GM19240 (cell line): Measurements from ENCODE around the gene NTN5.
"Not testable (repeated sequence)": the region's sequence is repeated elsewhere in the genome, so short reads cannot be mapped to it uniquely, and the experiment has no call there.

Experiments
- DNase-seq: peaks from one replicate; pipeline ENCODE4 v3.0.0; 2011; ENCODE audit warnings: low spot score; ENCODE audit not compliant: insufficient read length

Gene NTN5

GRCh38 chr19:48645620-48646000 lies 27.2 kb downstream of the NTN5 start:
- no peak for DNase-seq

- no peak for DNase-seq
These were observed 27.8 kb downstream of the NTN5 start for GRCh38 chr19:48644839-48645619.

- DNase-seq = no peak
These were observed 28.5 kb downstream of the NTN5 start for GRCh38 chr19:48644355-48644754.

- no peak for DNase-seq
These were observed 30.0 kb downstream of the NTN5 start for GRCh38 chr19:48642862-48643261.

- DNase-seq = no peak
These were observed 31.0 kb downstream of the NTN5 start for GRCh38 chr19:48641850-48642249.

DNA sequence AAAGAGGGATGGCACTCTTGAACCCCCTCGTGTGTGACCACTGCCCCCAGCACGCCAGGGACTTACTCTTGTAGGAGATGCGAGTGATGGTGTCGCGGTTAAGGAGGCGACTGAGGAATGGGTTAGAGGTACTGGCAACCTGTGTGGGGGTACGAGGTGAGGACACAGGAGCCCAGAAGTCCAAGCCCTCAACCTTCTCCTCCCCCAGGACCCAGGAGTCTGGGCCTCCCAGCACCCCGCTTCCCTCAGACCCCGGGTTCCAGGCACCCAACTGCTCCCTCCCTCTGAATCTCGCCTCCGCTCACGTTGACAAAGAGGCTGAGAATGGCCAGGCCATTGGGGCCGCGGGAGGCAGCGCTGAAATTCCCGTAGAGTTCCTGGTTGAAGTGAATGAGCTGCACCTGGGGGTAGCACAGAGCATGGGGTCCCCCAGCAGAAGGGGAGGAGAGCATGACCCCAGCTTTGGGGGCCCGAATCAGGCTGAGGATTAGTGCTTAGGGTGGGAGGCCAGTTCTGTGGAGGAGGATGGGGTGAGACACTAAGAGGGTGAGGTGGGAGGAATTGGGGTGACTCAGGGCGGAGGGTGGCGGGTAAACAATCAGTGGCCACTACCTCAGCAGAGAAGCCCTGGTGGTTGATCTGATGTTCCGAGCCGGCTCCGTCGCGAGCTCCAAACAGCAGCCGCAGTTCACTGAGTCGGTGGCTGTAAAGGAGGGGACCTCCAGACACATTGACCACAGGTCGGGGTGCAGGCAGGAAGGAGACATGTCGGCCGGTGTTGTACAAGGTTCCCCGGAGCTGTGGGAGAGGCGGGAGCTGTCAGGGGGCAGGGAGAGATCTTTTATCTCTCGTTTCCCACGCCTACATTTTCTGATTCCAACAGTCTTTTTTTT lies 33.1 kb downstream of the NTN5 start:
- DNase-seq = no peak

DNA sequence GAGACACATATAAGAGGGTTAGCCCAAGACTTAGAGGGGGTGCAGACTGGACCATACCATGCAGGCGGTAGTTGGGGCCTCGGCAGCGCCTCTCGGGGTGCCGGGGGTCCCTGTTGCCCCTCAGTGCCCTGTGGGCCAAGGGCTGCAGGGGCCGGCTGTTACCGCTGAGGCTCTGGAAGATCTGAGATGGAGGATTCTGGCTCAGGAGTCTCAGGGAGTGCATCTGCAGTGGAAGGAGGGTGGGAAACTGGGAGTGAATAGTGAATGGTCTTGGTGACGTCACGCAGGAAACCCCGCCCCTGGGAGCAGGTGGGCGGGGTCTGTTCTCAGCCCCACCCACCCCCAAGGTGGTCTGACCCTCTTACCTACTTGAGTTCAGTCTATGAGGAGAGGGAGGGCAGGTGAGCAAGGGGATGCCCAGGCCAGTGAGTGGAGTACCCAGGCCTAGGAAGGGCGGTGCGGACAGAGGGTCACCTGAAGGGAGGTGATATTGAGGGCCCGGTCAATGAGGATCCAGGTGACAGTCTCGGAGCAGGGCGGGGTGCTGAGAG lies 33.9 kb downstream of the NTN5 start:
- no peak for DNase-seq

- DNase-seq = no peak
These were observed 34.6 kb downstream of the NTN5 start for GRCh38 chr19:48637948-48638830.

- DNase-seq = peak; percentile 90
These were observed 35.3 kb downstream of the NTN5 start for GRCh38 chr19:48637449-48637947.

DNA sequence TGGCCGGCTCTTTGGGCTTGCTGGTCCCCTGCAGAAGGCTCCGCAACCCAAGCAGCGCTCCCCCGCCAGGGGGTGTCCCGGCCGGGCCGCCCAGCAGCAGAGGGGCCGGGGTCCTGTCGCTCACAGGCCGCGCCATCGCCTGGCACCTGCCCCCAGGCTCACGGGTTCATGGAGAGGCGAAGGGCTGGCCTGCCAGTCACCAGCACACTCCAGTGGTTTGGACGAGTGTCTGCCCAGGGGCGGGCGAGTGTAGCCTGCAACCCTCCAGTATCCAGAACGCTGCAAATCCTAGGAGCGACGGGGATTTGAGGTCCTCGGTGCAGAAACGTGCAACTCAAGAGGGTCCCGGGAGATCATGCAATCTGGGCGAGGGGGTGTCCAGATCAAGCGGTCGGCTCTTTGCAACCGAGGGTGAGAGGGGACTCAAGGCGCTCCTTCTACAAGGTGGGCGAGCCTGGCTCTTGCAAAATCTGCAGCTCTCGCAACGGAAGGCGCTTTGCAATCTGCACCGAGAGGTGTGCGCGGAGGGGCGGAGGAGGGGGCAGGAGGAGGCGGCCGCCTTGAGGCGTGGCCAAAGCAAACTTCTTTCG lies 35.9 kb downstream of the NTN5 start, which contains the start of gene DBP:
DBP (minus strand) TSS at position 521 of the 590 bp plus-strand sequence; CDS start at position 136, 385 bp downstream.
- no peak for DNase-seq

- no peak for DNase-seq
These were observed 36.6 kb downstream of the NTN5 start for GRCh38 chr19:48635966-48636858.

- DNase-seq = peak; percentile 61
These were observed 37.4 kb downstream of the NTN5 start for GRCh38 chr19:48635263-48635965.

GRCh38 chr19:48634424-48635262 lies 38.2 kb downstream of the NTN5 start:
- DNase-seq = peak; percentile 85

DNA sequence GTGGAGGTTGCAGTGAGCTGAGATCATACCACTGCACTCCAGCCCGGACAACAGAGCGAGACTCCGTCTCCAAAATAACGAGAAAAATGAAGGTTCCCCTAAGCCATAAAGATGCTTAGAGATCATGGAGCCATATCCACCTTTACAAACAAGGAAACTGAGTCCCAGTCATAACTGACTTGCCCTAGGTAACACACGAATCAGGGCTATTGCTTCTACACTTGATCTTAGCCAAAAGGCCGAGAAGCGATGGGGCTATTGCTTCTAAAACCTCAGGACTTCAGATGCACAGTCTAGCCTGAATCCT lies 38.8 kb downstream of the NTN5 start:
- no peak for DNase-seq

- DNase-seq = no peak
These were observed 39.4 kb downstream of the NTN5 start for GRCh38 chr19:48633148-48634035.

DNA sequence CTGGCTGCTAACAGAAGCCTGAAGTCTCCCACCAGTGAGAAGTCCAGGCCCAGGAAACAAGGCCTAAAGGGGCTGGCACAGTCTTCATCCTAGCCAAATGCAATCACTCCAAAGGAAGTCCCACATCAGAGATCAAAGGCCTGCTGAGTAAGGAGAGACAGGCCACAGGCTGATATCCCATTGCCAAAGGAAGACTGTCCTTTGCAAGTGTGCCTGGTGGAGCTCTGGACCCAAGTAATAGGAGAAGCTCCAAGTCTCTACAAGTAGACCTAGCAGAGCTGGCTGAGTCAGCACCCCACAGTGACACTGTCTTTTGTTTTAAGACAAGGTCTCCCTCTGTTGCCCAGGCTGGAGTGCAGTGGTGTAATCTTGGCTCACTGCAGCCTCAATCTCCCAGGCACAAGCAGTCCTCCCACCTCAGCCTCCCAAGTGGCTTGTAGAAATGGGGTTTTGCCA lies 40.1 kb downstream of the NTN5 start:
- DNase-seq = no peak

- DNase-seq = not testable (repeated sequence)
These were observed 40.5 kb downstream of the NTN5 start for GRCh38 chr19:48632286-48632685.
